Loucy (cell line): ENCODE data around the gene TMPRSS13.

Source experiments
- EZH2phosphoT487 ChIP-seq: fragments of 200-600 bp; IDR thresholded peaks from 2 replicates; pipeline ENCODE4 v1.6.1; 2018; ENCODE audit warnings: antibody characterized with exemption, mild to moderate bottlenecking, moderate library complexity, borderline replicate concordance
- TF ChIP-seq, protein P1 (sequence below): fragments of 200-600 bp; sonication (generic); conservative IDR thresholded peaks from 2 replicates; pipeline ENCODE4 v1.5.1; 2014; ENCODE audit warnings: mild to moderate bottlenecking, antibody characterized with exemption, low read length

DNA sequence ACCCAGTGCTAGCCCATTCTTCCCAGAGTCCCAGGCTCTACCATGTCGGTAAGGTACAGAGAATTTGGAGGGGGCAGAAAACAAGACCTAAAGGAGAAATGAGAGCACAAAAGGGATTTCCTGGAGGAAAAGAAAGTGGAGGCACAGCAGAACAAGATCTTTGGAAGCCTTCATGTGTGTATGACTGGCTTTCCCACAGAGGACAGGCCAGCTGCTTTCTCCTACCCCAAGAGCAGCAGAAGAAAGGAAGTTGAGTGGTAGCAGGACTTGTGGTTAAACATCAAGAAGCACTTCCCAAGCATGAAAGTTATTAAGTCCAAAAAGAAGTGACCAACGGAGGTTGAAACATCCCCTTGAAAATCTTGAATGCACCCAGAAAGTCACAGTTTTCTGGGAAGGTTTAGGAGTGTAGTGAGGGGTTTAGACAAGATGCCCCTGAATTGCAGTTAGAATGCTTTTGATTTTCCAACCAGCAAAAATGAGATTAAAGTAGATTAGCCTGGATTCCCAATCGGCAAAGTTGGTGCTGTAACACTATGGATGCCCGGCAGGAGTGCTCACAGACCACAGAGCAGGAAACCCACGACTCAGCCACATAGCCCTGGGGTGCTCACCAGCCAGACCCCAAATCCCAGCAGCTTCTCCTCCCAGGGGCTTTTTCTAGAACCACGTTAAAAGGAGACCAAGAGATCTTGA is 608 bp downstream of the TMPRSS13 start:
- TF ChIP-seq, protein P1, sequence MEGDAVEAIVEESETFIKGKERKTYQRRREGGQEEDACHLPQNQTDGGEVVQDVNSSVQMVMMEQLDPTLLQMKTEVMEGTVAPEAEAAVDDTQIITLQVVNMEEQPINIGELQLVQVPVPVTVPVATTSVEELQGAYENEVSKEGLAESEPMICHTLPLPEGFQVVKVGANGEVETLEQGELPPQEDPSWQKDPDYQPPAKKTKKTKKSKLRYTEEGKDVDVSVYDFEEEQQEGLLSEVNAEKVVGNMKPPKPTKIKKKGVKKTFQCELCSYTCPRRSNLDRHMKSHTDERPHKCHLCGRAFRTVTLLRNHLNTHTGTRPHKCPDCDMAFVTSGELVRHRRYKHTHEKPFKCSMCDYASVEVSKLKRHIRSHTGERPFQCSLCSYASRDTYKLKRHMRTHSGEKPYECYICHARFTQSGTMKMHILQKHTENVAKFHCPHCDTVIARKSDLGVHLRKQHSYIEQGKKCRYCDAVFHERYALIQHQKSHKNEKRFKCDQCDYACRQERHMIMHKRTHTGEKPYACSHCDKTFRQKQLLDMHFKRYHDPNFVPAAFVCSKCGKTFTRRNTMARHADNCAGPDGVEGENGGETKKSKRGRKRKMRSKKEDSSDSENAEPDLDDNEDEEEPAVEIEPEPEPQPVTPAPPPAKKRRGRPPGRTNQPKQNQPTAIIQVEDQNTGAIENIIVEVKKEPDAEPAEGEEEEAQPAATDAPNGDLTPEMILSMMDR: 0 out of 2 replicates have a peak, but pooled peaks have one; percentile 15
- TF ChIP-seq EZH2phosphoT487: no peak
